ENCODE measurements around the gene PACRG.

DNA sequence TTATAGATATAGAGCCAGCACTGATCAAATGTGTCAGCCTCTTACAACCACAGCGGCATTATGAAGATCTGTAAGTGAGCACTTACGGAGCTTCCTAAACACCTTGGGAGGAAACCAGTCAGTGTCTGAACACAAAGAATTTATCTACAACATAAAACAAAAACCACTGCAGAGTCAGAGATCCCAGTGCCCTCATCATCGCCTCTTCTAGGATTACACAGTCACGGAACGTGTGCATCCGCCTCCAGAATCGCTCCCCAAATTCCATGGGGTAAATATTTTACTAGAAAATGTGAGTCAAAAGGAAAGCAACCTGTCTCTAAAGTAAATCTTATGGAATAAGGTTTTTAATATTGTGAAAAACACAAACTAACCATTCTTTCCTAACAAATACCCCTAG, 243.6 kb downstream of the PACRG start:
- TF ChIP-seq, protein P1, sequence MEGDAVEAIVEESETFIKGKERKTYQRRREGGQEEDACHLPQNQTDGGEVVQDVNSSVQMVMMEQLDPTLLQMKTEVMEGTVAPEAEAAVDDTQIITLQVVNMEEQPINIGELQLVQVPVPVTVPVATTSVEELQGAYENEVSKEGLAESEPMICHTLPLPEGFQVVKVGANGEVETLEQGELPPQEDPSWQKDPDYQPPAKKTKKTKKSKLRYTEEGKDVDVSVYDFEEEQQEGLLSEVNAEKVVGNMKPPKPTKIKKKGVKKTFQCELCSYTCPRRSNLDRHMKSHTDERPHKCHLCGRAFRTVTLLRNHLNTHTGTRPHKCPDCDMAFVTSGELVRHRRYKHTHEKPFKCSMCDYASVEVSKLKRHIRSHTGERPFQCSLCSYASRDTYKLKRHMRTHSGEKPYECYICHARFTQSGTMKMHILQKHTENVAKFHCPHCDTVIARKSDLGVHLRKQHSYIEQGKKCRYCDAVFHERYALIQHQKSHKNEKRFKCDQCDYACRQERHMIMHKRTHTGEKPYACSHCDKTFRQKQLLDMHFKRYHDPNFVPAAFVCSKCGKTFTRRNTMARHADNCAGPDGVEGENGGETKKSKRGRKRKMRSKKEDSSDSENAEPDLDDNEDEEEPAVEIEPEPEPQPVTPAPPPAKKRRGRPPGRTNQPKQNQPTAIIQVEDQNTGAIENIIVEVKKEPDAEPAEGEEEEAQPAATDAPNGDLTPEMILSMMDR (IDR thresholded peaks at IDR 0.05; ENCODE audit: low read depth, low read length, missing input control) = no peak
- TF ChIP-seq SP1 (IDR thresholded peaks at IDR 0.05) (no peak), JUND (IDR thresholded peaks at IDR 0.05) (no peak)
- TF ChIP-seq, protein P2, sequence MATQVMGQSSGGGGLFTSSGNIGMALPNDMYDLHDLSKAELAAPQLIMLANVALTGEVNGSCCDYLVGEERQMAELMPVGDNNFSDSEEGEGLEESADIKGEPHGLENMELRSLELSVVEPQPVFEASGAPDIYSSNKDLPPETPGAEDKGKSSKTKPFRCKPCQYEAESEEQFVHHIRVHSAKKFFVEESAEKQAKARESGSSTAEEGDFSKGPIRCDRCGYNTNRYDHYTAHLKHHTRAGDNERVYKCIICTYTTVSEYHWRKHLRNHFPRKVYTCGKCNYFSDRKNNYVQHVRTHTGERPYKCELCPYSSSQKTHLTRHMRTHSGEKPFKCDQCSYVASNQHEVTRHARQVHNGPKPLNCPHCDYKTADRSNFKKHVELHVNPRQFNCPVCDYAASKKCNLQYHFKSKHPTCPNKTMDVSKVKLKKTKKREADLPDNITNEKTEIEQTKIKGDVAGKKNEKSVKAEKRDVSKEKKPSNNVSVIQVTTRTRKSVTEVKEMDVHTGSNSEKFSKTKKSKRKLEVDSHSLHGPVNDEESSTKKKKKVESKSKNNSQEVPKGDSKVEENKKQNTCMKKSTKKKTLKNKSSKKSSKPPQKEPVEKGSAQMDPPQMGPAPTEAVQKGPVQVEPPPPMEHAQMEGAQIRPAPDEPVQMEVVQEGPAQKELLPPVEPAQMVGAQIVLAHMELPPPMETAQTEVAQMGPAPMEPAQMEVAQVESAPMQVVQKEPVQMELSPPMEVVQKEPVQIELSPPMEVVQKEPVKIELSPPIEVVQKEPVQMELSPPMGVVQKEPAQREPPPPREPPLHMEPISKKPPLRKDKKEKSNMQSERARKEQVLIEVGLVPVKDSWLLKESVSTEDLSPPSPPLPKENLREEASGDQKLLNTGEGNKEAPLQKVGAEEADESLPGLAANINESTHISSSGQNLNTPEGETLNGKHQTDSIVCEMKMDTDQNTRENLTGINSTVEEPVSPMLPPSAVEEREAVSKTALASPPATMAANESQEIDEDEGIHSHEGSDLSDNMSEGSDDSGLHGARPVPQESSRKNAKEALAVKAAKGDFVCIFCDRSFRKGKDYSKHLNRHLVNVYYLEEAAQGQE (IDR thresholded peaks at IDR 0.05) = no peak
- TF ChIP-seq, protein P3, sequence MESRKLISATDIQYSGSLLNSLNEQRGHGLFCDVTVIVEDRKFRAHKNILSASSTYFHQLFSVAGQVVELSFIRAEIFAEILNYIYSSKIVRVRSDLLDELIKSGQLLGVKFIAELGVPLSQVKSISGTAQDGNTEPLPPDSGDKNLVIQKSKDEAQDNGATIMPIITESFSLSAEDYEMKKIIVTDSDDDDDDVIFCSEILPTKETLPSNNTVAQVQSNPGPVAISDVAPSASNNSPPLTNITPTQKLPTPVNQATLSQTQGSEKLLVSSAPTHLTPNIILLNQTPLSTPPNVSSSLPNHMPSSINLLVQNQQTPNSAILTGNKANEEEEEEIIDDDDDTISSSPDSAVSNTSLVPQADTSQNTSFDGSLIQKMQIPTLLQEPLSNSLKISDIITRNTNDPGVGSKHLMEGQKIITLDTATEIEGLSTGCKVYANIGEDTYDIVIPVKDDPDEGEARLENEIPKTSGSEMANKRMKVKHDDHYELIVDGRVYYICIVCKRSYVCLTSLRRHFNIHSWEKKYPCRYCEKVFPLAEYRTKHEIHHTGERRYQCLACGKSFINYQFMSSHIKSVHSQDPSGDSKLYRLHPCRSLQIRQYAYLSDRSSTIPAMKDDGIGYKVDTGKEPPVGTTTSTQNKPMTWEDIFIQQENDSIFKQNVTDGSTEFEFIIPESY (IDR thresholded peaks at IDR 0.05) = no peak
- TF ChIP-seq, protein P4, sequence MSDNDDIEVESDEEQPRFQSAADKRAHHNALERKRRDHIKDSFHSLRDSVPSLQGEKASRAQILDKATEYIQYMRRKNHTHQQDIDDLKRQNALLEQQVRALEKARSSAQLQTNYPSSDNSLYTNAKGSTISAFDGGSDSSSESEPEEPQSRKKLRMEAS (IDR thresholded peaks at IDR 0.05) = no peak
